ENCODE results near the gene MAP2. TPM values are rescaled to one million over a fixed set of nuclear protein-coding genes. Genes with fewer than 3 reads are reported as not detected.

The MAP2 gene
- total RNA-seq, 1 donor from 2014 or later: 58.1 TPM

DNA sequence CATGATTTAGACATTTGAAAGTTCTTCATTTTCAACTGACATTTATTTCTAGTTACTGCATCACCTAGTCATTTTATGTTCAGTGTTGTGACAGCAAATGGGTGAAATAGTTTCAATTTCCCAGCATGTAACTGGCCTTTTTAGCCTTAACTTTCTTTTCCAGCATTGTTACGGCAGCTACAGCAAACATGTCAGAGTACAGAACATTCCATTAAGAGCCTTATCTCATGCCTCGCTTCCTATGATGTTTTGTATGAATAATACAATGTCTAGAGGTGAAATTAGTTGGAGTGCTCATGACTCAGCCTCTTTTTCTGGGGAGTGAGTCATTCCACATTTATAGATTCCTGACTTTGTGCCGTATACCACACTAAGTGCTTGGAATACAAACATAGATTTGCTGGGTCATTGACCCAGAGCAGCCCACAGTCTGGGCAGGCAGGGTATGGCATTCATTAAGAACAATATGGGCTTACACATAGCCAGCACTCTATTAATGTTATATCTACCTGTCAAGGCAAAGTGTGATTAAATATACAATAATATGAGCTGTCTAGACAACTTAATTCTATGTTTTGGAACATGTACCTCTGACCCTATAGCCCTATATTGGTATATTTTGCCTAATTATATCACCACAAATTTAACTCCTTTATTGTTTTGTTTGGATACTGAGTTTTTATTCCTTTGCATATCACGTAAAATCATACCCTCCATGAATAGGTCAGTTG, 72.2 kb downstream of the MAP2 start:
- TF ChIP-seq, protein P1, sequence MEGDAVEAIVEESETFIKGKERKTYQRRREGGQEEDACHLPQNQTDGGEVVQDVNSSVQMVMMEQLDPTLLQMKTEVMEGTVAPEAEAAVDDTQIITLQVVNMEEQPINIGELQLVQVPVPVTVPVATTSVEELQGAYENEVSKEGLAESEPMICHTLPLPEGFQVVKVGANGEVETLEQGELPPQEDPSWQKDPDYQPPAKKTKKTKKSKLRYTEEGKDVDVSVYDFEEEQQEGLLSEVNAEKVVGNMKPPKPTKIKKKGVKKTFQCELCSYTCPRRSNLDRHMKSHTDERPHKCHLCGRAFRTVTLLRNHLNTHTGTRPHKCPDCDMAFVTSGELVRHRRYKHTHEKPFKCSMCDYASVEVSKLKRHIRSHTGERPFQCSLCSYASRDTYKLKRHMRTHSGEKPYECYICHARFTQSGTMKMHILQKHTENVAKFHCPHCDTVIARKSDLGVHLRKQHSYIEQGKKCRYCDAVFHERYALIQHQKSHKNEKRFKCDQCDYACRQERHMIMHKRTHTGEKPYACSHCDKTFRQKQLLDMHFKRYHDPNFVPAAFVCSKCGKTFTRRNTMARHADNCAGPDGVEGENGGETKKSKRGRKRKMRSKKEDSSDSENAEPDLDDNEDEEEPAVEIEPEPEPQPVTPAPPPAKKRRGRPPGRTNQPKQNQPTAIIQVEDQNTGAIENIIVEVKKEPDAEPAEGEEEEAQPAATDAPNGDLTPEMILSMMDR (IDR thresholded peaks at IDR 0.05; ENCODE audit: insufficient read depth, low read length, poor library complexity, severe bottlenecking): no peak
- Histone ChIP-seq H3K36me3 (ENCODE audit: control insufficient read depth, insufficient read depth, low read length) (peaks cover 2% of the 10 kb centered on the region), H3K27me3 (ENCODE audit: control insufficient read depth, insufficient read depth, low read length) (no peaks in the 10 kb centered on the region), H3K4me3 (ENCODE audit: low read depth, low read length) (no peak overlapping the region)
- DNase-seq (ENCODE audit: low read depth): peak; percentile 98

DNA sequence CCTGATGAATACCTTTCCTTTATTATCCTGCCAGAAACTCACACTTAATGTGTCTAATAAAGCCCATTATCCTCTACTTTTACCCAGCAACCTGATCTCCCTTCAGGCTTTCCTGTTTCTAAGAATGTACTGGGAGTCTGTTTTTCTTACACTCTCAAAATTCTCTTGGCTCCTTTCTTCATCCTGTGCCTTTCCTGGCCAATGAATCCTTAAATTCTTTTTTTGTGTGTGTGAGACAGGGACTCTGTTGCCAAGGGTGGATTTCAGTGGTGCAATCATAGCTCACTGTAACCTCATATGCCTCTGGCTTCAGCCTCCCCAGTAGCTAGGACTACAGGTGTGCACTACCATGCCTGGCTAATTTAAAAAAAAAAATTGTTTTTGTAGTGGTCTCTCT, 72.7 kb downstream of the MAP2 start:
- Histone ChIP-seq H3K4me3 (ENCODE audit: low read depth, low read length) (no peak overlapping the region), H3K36me3 (ENCODE audit: control insufficient read depth, insufficient read depth, low read length) (peaks cover 2% of the 10 kb centered on the region), H3K27me3 (ENCODE audit: control insufficient read depth, insufficient read depth, low read length) (no peaks in the 10 kb centered on the region)
- TF ChIP-seq, protein P1 (IDR thresholded peaks at IDR 0.05; ENCODE audit: insufficient read depth, low read length, poor library complexity, severe bottlenecking): no peak
- DNase-seq (ENCODE audit: low read depth): no peak

DNA sequence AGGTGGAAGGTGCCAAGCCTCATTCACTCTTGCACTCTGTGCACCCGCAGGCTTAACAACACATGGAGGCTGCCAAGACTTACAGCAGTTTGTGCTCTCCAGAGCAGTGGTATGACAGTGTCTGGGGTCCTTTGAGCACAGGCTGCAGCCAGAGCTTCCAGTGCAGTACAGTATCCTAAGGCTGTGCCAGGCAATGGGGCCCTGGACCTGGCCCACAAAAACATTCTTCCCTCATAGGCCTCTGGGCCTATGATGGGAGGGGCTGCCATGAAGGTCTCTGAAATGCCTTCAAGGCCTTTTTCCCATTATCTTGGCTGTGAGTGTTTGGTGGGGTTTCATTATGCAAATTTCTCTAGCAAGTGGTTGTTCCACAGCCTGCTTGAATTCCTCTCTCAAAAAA, 74.8 kb downstream of the MAP2 start:
- DNase-seq (ENCODE audit: low read depth): no peak
- TF ChIP-seq, protein P1 (IDR thresholded peaks at IDR 0.05; ENCODE audit: insufficient read depth, low read length, poor library complexity, severe bottlenecking): no peak
- Histone ChIP-seq H3K4me3 (ENCODE audit: low read depth, low read length) (no peak overlapping the region), H3K27me3 (ENCODE audit: control insufficient read depth, insufficient read depth, low read length) (no peaks in the 10 kb centered on the region), H3K36me3 (ENCODE audit: control insufficient read depth, insufficient read depth, low read length) (peaks cover 2% of the 10 kb centered on the region)

DNA sequence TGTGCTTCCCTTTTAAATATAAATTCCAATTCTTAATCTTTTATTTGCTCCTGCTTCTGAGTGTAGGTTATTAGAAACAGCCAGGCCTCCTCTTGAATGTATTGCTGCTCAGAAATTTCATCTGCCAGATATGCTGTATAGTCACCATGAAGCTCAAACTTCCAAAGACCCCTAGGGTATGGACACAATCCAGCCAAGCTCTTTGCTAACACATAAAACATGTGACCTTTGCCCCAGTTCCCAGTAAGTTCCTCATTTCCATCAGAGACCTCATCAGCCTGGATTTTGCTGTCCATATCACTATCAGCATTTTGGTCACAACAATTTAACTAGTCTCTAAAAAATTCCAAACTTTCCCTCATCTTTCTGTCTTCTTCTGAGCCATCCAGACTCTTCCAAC, 75.2 kb downstream of the MAP2 start:
- DNase-seq (ENCODE audit: low read depth): no peak
- TF ChIP-seq, protein P1 (IDR thresholded peaks at IDR 0.05; ENCODE audit: insufficient read depth, low read length, poor library complexity, severe bottlenecking): no peak
- no peak overlapping the region for H3K4me3 ChIP-seq (ENCODE audit: low read depth, low read length)
- peaks cover 2% of the 10 kb centered on the region for H3K36me3 ChIP-seq (ENCODE audit: control insufficient read depth, insufficient read depth, low read length)
- no peaks in the 10 kb centered on the region for H3K27me3 ChIP-seq (ENCODE audit: control insufficient read depth, insufficient read depth, low read length)

- no peak for DNase-seq (ENCODE audit: low read depth)
- peaks cover 2% of the 10 kb centered on the region for H3K36me3 ChIP-seq (ENCODE audit: control insufficient read depth, insufficient read depth, low read length)
- no peak overlapping the region for H3K4me3 ChIP-seq (ENCODE audit: low read depth, low read length)
- no peaks in the 10 kb centered on the region for H3K27me3 ChIP-seq (ENCODE audit: control insufficient read depth, insufficient read depth, low read length)
- TF ChIP-seq, protein P1 (IDR thresholded peaks at IDR 0.05; ENCODE audit: insufficient read depth, low read length, poor library complexity, severe bottlenecking): no peak
Observed at GRCh38 chr2:209501579-209501978, 77.7 kb downstream of the MAP2 start.

GRCh38 chr2:209505410-209505809, 81.6 kb downstream of the MAP2 start:
- DNase-seq (ENCODE audit: low read depth): no peak
- Histone ChIP-seq H3K27me3 (ENCODE audit: control insufficient read depth, insufficient read depth, low read length) (no peaks in the 10 kb centered on the region), H3K4me3 (ENCODE audit: low read depth, low read length) (no peak overlapping the region), H3K36me3 (ENCODE audit: control insufficient read depth, insufficient read depth, low read length) (no peaks in the 10 kb centered on the region)
- TF ChIP-seq, protein P1 (IDR thresholded peaks at IDR 0.05; ENCODE audit: insufficient read depth, low read length, poor library complexity, severe bottlenecking): no peak
